GM18502 (cell line): Measurements from ENCODE around the gene PC.

ENCODE experiments used
- ATAC-seq: cut with Tn5 transposase; IDR thresholded peaks from one replicate; pipeline ENCODE4 v1.9.1; 2021; ENCODE audit warnings: mild to moderate bottlenecking; ENCODE audit not compliant: unreplicated experiment, poor library complexity

Gene PC

GRCh38 chr11:66915866-66916265, 42.3 kb downstream of the PC start:
- no peak for ATAC-seq

- ATAC-seq = no peak
Observed at GRCh38 chr11:66915046-66915832, 42.9 kb downstream of the PC start.

- no peak for ATAC-seq
Observed at GRCh38 chr11:66914505-66914904, 43.7 kb downstream of the PC start.

GRCh38 chr11:66912911-66913310, 45.3 kb downstream of the PC start:
- no peak for ATAC-seq

- no peak for ATAC-seq
Observed at GRCh38 chr11:66912361-66912760, 45.8 kb downstream of the PC start.

- ATAC-seq = no peak
Observed at GRCh38 chr11:66910669-66911068, 47.5 kb downstream of the PC start.

- no peak for ATAC-seq
Observed at GRCh38 chr11:66910016-66910415, 48.2 kb downstream of the PC start.

GRCh38 chr11:66909181-66909580, 49.0 kb downstream of the PC start:
- ATAC-seq = no peak

- ATAC-seq = no peak
Observed at GRCh38 chr11:66907751-66908630, 50.2 kb downstream of the PC start.

GRCh38 chr11:66906061-66906733, 52.0 kb downstream of the PC start:
- no peak for ATAC-seq

GRCh38 chr11:66905631-66906030, 52.6 kb downstream of the PC start:
- ATAC-seq = no peak

GRCh38 chr11:66904981-66905521, 53.1 kb downstream of the PC start:
- no peak for ATAC-seq

- ATAC-seq = no peak
Observed at GRCh38 chr11:66904561-66904960, 53.6 kb downstream of the PC start.

GRCh38 chr11:66904055-66904454, 54.1 kb downstream of the PC start:
- ATAC-seq = no peak

- no peak for ATAC-seq
Observed at GRCh38 chr11:66902486-66903177, 55.6 kb downstream of the PC start.

- ATAC-seq = no peak
Observed at GRCh38 chr11:66901964-66902390, 56.2 kb downstream of the PC start.

GRCh38 chr11:66894141-66894540, 64.0 kb downstream of the PC start:
- no peak for ATAC-seq

GRCh38 chr11:66892911-66893310, 65.3 kb downstream of the PC start:
- no peak for ATAC-seq

- ATAC-seq = peak; percentile 85
Observed at GRCh38 chr11:66891851-66892660, 66.1 kb downstream of the PC start.
